HepG2 (cell line): ENCODE results near the gene FNDC3B. TPM values are rescaled to one million over a fixed set of nuclear protein-coding genes. Genes with fewer than 3 reads are reported as not detected.

ENCODE experiments used
- ATAC-seq: fragments of 200-7000 bp; cut with Tn5 transposase; 3 replicates; pipeline ENCODE4 v1.9.1; 2020; ENCODE audit warnings: mild to moderate bottlenecking, moderate library complexity
- BruUV-seq: library from RNA; stranded (reverse); fragments of 400-500 nt; replicated peaks from 2 replicates; lab custom pipeline; 2021; lab: Mats Ljungman, UMichigan
- CTCF ChIA-PET: fragments of 300-600 bp; formaldehyde crosslinking; extraction: SDS; loops from one replicate; lab custom pipeline; 2021; ENCODE audit warnings: low total read pairs, inconsistent platforms, low intra/inter-chr PET ratio; lab: Yijun Ruan, JAX
- POLR2A ChIA-PET: fragments of 350-600 bp; sonication (Branson Sonifier 250); formaldehyde crosslinking; loops from one replicate; lab custom pipeline; 2020; ENCODE audit warnings: antibody characterized with exemption, inconsistent platforms; lab: Yijun Ruan, JAX
- DNase-seq: peaks from one replicate; pipeline ENCODE4 v3.0.0-alpha.2; 2015; ENCODE audit warnings: low spot score
- FAIRE-seq: peaks from 3 replicates; lab custom pipeline; 2011; peaks lifted over from hg19 to GRCh38; lab: Jason Lieb, UNC
- H2AFZ ChIP-seq: one replicate; pipeline ENCODE4 v1.6.1; 2011; ENCODE audit warnings: low read length, inconsistent platforms
- H3K27ac ChIP-seq: fragments of 300-600 bp; 3 replicates; pipeline ENCODE4 v1.8.0; 2011; ENCODE audit warnings: mixed run types, mild to moderate bottlenecking, mixed read lengths, low read length, inconsistent platforms; ENCODE audit not compliant: insufficient read depth; ENCODE audit errors: extremely low read length
- H3K27me3 ChIP-seq, 2 experiments: fragments of 200-600 bp in 1 of 2; 2 replicates in 1 of 2; 3 replicates in 1 of 2; pipeline versions ENCODE4 v1.6.0 to v1.8.0; 2011; ENCODE audit warnings: low read length in 2 of 2, mild to moderate bottlenecking in 2 of 2, moderate library complexity in 2 of 2, inconsistent platforms in 1 of 2; ENCODE audit not compliant: insufficient read depth in 2 of 2, control insufficient read depth in 1 of 2
- H3K36me3 ChIP-seq, 2 experiments: fragments of 200-600 bp in 1 of 2; replicated peaks in 1 of 2; 2 replicates in 1 of 2; 3 replicates in 1 of 2; pipeline versions ENCODE4 v1.5.1 to v1.8.0; 2011; ENCODE audit warnings: low read length in 2 of 2, inconsistent platforms in 1 of 2; ENCODE audit not compliant: insufficient read depth in 2 of 2, control insufficient read depth in 1 of 2
- H3K4me1 ChIP-seq: 2 replicates; pipeline ENCODE4 v1.5.1; 2012; ENCODE audit warnings: low read length, inconsistent platforms; ENCODE audit not compliant: insufficient read depth
- H3K4me2 ChIP-seq: 2 replicates; pipeline ENCODE4 v1.6.0; 2011; ENCODE audit warnings: low read depth, low read length, inconsistent platforms
- H3K4me3 ChIP-seq, 3 experiments: fragments of 200-600 bp in 1 of 3; sonication (generic), shearing (Covaris generic) in 1 of 3; replicated peaks in 1 of 3; 2 replicates each; pipeline ENCODE4 v1.5.1; 2011 to 2016; ENCODE audit warnings: low read length in 3 of 3, inconsistent platforms in 2 of 3, low read depth in 2 of 3, mild to moderate bottlenecking in 2 of 3, control low read depth in 1 of 3, mixed read lengths in 1 of 3; ENCODE audit not compliant: insufficient read depth in 1 of 3
- H3K79me2 ChIP-seq: one replicate; pipeline ENCODE4 v1.6.1; 2011; ENCODE audit warnings: low read length, inconsistent platforms; ENCODE audit not compliant: insufficient read depth
- H3K9ac ChIP-seq: 2 replicates; pipeline ENCODE4 v1.6.0; 2011; ENCODE audit warnings: mild to moderate bottlenecking, low read depth, low read length, inconsistent platforms; ENCODE audit not compliant: insufficient read depth
- H3K9me3 ChIP-seq: 2 replicates; pipeline ENCODE4 v1.5.1; 2012; ENCODE audit warnings: mild to moderate bottlenecking, low read length
- H4K20me1 ChIP-seq: 2 replicates; pipeline ENCODE4 v1.6.0; 2011; ENCODE audit warnings: inconsistent platforms, mild to moderate bottlenecking, low read length, moderate library complexity; ENCODE audit not compliant: insufficient read depth
- PAWR ChIP-seq: sonication (generic); formaldehyde crosslinking; IDR thresholded peaks from 2 replicates; pipeline ENCODE4 v1.4.0; 2020; ENCODE audit warnings: missing genetic modification reagents, mild to moderate bottlenecking, borderline replicate concordance
- POLR2AphosphoS2 ChIP-seq: IDR thresholded peaks from 2 replicates; pipeline ENCODE4 v1.6.1; 2011; ENCODE audit warnings: low read depth, low read length, improper control_type of control experiment
- RBM22 ChIP-seq: fragments of 200-400 bp; formaldehyde crosslinking; optimal IDR thresholded peaks from 2 replicates; pipeline ENCODE3; 2017; ENCODE audit warnings: mild to moderate bottlenecking, low read length, moderate library complexity
- RBM39 ChIP-seq: fragments of 200-400 bp; formaldehyde crosslinking; IDR thresholded peaks from one replicate; pipeline ENCODE4 v1.6.1; 2018; ENCODE audit warnings: antibody characterized with exemption, mild to moderate bottlenecking, low read depth, low read length; ENCODE audit not compliant: poor library complexity, severe bottlenecking
- ZFP36L1 ChIP-seq: sonication (generic); formaldehyde crosslinking; IDR thresholded peaks from 2 replicates; pipeline ENCODE4 v1.8.0; 2022; ENCODE audit warnings: mild to moderate bottlenecking, missing genetic modification reagents, moderate library complexity
- ZNF230 ChIP-seq: sonication (generic); formaldehyde crosslinking; IDR thresholded peaks from 2 replicates; pipeline ENCODE4 v1.4.0; 2020; ENCODE audit warnings: mild to moderate bottlenecking, missing genetic modification reagents
- ZNF484 ChIP-seq: sonication (generic); formaldehyde crosslinking; IDR thresholded peaks from 2 replicates; pipeline ENCODE4 v1.5.1; 2020; ENCODE audit warnings: mild to moderate bottlenecking, low read depth, missing genetic modification reagents, borderline replicate concordance
- WGBS: methylation state at CpG from one replicate; pipeline ENCODE4 v1.1.6; 2017; ENCODE audit warnings: low lambda C conversion rate; 5-methylcytosine and 5-hydroxymethylcytosine counted together
- in situ Hi-C: cut with HindIII; loops from 2 replicates; pipeline ENCODE4 v1.10.0; 2017; ENCODE audit warnings: low pct_unique_long_range_greater_than_20kb; ENCODE audit not compliant: extremely low pct_ligation_motif_present
- intact Hi-C: fragments of 100-400 bp; cut with micrococcal nuclease; formaldehyde crosslinking; loops from one replicate; pipeline ENCODE4 v1.10.0; 2022; ENCODE audit not compliant: unreplicated experiment
- polyA plus RNA-seq, 8 experiments: library from polyadenylated mRNA; depleted of rRNA in 3 of 8; stranded (reverse) in 7 of 8; unstranded in 1 of 8; fragments of >200 nt; fragmentation: Illumina TruSeq in 4 of 8; extraction: Trizol in 4 of 8; gene quantifications; 2 replicates each; pipeline versions ENCODE4 v1.2.1 to v1.2.3, GENCODE V29; 2011 to 2016; ENCODE audit warnings: low read depth in 4 of 8, missing spikeins in 1 of 8, mixed read lengths in 1 of 8; ENCODE audit not compliant: insufficient read depth in 1 of 8
- total RNA-seq, 5 experiments: library from RNA; depleted of rRNA; stranded (reverse); fragments of >200 nt; fragmentation: Illumina TruSeq; extraction: Trizol; gene quantifications; 2 replicates each; pipeline ENCODE4 v1.2.3, GENCODE V29; 2016; ENCODE audit warnings: low read depth in 1 of 5
- TF ChIP-seq, protein P1 (sequence below): IDR thresholded peaks from 2 replicates; pipeline ENCODE4 v1.6.1; 2016

Gene FNDC3B
- total and polyA plus RNA-seq, 2 of the 13 experiments (the other 11 are each of a cell fraction or from before 2014, with no cell fraction given) = 74.8 to 103 TPM

DNA sequence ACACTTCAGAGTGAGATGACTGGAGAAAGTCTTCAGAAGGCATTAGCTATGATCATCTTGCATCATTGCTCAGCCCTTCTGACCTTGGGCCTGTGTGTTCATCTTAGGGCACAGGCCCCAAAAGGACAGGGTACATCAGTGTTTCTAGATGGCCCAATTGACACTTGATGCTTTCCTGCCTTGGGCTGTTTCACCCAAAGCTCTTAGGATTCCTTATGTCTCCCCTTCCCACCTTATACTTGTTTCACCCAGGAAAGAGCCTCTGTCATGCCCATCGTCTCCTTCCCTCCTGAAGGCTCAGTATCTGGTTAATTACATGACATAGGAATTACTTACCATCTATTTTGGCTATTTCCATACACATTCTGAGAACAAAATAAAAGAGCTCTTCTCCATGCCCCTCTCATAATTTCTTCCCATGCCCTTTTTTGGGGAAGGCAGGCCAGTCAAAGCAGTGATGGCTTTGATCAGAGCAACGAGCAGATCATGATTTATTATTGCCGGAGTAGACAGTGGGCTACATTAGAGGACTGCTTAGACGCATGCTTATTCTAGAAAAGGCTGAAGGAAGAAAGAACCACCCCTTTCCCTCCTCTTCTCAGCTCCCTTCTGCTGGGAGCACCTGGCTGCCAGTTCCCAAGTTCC lies 335.9 kb downstream of the FNDC3B start:
- Histone ChIP-seq H3K9ac (no peak overlapping the region), H3K9me3 (no peaks in the 10 kb centered on the region), H3K27me3 (no peaks in the 10 kb centered on the region), H2AFZ (no peak overlapping the region), H4K20me1 (peaks cover 19% of the 10 kb centered on the region), H3K36me3 (peaks cover 44 to 92% of the 10 kb centered on the region in 2 experiments), H3K79me2 (peaks cover 7% of the 10 kb centered on the region), H3K4me1 (no peaks in the 10 kb centered on the region), H3K4me3 (no peak overlapping the region), H3K4me2 (no peak overlapping the region), H3K27ac (no peak overlapping the region)
- ChIA-PET CTCF (no interaction called here), POLR2A (no interaction called here)
- intact Hi-C loops (no loop called here), in situ Hi-C loops (no loop called here)
- no TSS peak for BruUV-seq
- DNase-seq = no peak
- ATAC-seq = no peak
- TF ChIP-seq, protein P1, sequence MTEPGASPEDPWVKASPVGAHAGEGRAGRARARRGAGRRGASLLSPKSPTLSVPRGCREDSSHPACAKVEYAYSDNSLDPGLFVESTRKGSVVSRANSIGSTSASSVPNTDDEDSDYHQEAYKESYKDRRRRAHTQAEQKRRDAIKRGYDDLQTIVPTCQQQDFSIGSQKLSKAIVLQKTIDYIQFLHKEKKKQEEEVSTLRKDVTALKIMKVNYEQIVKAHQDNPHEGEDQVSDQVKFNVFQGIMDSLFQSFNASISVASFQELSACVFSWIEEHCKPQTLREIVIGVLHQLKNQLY (CRISPR knock-in tag) = no peak
- TF ChIP-seq RBM22 (peak; percentile 97), POLR2AphosphoS2 (0 out of 2 replicates have a peak, but pooled peaks have one; percentile 15), RBM39 (no peak), ZFP36L1 (CRISPR knock-in tag) (no peak), PAWR (CRISPR knock-in tag) (no peak), ZNF230 (CRISPR knock-in tag) (no peak), ZNF484 (CRISPR knock-in tag) (no peak)
- FAIRE-seq = no peak
- 99% methylated on average over 4 of the region's 4 CpGs for WGBS
